GM18526 (cell line): ENCODE results near the gene C12orf43.

Experiments
- POLR2A ChIP-seq: IDR thresholded peaks from 3 replicates; pipeline ENCODE4 v1.6.1; 2011; ENCODE audit not compliant: insufficient read length; ENCODE audit errors: extremely low read depth

Gene C12orf43

DNA sequence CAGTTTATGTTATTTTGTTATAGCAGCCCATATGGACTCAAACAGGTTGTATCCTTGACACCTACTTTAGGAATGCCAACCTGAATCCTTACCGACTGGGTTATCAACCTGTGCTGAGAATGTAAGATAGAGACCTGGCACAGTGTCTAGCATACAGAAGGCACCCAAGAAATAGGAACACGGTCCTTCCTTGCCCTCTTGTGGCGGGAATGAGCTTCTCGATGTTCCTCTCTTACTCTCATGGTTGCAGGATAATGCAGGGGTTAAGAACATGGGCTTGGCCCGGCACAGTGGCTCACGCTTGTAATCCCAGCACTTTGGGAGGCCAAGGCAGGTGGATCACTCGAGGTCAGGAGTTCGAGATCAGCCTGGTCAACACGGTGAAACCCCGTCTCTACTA, 6.5 kb downstream of the C12orf43 start:
- TF ChIP-seq POLR2A = no peak

GRCh38 chr12:121008347-121009098, 7.8 kb downstream of the C12orf43 start:
- TF ChIP-seq POLR2A = no peak

DNA sequence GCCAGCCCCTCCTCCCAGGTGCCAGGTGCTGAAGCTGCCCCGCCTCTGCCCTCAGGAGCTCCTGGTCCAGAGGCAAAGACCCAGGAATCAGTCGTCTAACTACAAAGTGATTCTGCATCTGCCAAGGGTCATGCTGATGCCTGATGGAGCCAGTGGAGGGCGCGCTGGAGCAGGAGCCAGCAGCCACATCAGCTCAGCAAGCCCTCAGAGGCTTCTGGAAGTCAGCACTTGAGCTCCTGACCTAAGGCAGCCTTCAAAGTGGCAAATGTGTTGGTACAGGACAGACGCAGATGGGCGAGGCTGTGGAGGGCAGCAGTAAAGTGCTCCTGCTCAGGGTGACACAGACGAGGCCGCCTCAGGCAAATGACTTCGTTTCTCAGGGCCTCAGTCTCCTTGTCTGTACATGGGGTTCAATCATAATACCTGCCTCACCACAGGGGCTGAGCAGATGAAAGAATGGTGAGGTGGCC, 10.9 kb downstream of the C12orf43 start:
- TF ChIP-seq POLR2A = no peak

DNA sequence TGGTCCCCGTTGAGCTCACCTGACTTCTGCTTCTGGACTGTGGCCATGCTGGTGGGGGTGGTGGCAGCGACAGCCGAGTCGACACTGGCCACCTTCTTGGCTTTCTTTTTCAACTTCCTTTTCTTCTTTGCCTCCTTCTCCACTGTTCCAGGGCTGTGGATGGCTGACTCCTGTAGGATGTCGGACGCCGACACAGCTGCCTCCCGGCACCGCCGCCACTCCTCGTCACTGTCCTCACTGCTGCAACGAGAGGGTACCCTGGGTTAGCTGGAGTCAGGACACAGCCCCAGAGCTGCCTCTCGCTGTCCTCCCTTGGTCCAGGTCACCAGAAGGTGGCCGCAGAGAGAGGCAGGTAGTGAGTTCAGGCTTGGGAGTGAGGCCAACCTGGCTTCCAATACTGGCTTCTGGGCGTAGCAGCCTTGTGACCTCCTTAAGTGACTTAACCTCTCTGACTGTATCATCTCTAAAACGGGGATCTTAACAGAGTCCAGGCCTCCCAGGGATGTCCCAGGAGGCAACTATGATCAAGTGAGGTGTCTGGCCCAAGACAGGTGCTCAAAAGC, 12.0 kb downstream of the C12orf43 start:
- no peak for TF ChIP-seq POLR2A

GRCh38 chr12:121003650-121004049, 12.6 kb downstream of the C12orf43 start:
- no peak for TF ChIP-seq POLR2A

DNA sequence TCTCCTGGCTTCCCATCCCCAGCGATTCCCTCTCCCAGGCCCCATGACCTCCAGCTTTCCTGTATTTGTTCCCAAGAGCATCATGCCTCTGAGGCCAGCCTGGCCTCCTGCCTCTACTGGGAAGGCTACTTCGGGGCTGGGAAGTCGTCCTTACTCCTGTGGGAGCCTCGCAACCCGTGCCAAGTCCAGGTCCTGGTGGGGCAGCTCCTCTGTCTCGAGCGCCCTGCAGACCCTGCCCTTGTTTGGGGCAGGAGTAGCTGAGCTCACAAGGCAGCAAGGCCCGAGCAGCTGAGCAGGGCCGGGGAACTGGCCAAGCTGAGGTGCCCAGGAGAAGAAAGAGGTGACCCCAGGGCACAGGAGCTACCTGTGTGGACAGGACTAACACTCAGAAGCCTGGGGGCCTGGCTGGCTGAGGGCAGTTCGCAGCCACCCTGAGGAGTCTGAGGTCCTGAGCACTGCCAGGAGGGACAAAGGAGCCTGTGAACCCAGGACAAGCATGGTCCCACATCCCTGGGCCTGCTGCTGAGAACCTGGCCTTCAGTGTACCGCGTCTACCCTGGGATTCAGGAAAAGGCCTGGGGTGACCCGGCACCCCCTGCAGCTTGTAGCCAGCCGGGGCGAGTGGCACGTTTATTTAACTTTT, 14.3 kb downstream of the C12orf43 start:
- TF ChIP-seq POLR2A = no peak

DNA sequence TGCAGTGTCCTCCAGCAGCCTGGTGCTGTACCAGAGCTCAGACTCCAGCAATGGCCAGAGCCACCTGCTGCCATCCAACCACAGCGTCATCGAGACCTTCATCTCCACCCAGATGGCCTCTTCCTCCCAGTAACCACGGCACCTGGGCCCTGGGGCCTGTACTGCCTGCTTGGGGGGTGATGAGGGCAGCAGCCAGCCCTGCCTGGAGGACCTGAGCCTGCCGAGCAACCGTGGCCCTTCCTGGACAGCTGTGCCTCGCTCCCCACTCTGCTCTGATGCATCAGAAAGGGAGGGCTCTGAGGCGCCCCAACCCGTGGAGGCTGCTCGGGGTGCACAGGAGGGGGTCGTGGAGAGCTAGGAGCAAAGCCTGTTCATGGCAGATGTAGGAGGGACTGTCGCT, 15.2 kb downstream of the C12orf43 start:
- TF ChIP-seq POLR2A = no peak

- TF ChIP-seq POLR2A = no peak
Observed at GRCh38 chr12:121000530-121000929, 15.8 kb downstream of the C12orf43 start.

- no peak for TF ChIP-seq POLR2A
Observed at GRCh38 chr12:120999191-121000120, 16.8 kb downstream of the C12orf43 start.

DNA sequence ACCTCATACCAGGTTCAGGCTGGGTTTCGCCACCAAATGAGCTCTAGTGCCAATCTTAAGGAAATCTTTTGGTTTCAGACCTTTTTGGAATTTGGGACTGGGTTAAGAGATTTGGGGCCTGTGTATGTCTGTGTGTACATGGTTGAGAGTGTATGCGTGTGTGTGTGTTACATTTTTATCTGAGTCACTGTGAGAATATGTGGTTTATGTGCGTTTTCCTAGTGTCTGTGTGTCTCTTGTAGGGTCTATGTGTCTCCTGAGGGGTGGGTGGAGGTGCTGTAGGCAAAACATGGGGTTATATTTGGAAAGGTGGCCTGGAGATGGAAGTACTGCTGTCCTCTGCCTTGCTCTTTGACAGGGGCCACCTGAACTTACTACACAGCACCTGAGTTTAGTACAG, 17.9 kb downstream of the C12orf43 start:
- TF ChIP-seq POLR2A = no peak

- no peak for TF ChIP-seq POLR2A
Observed at GRCh38 chr12:120997448-120997847, 18.8 kb downstream of the C12orf43 start.

DNA sequence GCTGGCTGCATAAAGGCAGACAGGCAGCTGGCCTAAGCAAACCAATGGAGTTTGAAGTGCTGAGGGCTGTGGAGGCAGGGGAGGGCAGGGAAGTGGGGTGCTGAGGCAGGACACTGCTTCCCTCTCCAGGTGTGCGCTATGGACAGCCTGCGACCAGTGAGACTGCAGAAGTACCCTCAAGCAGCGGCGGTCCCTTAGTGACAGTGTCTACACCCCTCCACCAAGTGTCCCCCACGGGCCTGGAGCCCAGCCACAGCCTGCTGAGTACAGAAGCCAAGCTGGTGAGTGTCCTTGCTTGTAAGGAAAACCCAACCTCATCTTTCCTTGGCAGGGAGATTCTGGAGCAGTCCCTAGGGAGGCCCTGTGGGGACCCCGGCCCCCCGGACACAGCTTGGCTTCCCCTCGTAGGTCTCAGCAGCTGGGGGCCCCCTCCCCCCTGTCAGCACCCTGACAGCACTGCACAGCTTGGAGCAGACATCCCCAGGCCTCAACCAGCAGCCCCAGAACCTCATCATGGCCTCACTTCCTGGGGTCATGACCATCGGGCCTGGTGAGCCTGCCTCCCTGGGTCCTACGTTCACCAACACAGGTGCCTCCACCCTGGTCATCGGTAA, 20.0 kb downstream of the C12orf43 start:
- no peak for TF ChIP-seq POLR2A

DNA sequence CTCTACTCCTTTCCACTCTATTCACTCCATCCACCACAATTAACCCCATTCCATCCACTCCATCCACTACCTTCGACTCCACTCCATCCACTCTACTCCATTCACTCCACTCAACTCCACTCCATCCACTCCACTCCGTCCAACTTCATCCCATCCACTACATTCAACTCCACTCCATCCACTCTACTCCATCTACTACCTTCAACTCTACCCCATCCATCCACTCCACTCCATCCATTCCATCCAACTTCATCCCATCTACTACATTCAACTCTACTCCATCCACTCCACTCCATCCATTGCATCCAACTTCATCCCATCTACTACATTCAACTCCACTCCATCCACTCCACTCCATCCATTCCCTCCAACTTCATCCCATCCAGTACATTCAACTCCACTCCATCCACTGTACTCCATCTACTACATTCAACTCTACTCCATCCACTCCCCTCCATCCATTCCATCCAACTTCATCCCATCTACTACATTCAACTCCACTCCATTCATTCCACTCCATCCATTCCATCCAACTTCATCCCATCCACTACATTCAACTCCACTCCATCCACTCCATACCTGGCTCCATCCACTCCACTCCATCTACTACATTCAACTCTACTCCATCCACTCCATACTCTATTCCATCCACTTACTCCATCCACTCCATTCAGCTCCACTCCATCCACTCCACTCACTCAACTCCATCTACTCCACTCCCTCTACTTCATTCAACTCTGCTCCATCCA, 21.5 kb downstream of the C12orf43 start:
- no peak for TF ChIP-seq POLR2A

- TF ChIP-seq POLR2A = no peak
Observed at GRCh38 chr12:120994059-120994458, 22.2 kb downstream of the C12orf43 start.
